ENCODE measurements around the gene CBR4.

DNA sequence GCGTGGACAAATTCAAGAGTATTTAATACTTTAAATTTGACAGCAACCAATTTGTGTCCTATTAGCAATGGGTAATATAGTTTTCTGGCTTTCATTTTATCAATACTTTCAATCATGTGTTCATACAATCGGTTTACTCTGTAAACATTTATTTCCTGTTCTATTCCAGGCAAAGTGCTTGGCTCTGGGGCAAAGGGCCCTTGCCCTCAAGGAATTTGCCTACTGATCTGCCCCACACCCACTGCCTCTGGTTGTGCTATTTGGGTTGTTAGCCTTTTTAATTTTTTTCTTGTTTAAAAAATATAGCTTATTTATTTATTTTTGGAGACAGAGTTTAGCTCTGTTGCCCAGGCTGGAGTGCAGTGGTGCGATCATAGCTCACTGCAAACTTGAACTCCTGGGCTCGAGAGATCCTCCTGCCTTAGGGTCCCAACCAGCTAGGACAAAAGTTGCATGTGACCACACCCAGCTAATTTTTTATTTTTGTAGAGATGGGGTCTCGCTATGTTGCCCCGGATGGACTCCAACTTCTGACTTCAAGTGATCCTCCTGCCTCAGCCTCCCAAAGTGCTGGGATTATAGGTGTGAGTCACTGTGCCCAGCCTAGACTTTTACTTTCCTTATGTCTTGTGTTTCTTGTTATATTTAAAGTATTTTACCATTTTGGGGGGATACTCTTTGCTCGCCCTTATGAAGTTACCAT lies 30.7 kb upstream of the CBR4 start:
- TF ChIP-seq, protein P1, sequence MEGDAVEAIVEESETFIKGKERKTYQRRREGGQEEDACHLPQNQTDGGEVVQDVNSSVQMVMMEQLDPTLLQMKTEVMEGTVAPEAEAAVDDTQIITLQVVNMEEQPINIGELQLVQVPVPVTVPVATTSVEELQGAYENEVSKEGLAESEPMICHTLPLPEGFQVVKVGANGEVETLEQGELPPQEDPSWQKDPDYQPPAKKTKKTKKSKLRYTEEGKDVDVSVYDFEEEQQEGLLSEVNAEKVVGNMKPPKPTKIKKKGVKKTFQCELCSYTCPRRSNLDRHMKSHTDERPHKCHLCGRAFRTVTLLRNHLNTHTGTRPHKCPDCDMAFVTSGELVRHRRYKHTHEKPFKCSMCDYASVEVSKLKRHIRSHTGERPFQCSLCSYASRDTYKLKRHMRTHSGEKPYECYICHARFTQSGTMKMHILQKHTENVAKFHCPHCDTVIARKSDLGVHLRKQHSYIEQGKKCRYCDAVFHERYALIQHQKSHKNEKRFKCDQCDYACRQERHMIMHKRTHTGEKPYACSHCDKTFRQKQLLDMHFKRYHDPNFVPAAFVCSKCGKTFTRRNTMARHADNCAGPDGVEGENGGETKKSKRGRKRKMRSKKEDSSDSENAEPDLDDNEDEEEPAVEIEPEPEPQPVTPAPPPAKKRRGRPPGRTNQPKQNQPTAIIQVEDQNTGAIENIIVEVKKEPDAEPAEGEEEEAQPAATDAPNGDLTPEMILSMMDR (IDR thresholded peaks at IDR 0.05) = no peak
- no peak for TF ChIP-seq ZFX (IDR thresholded peaks at IDR 0.05; ENCODE audit: borderline replicate concordance)
